22Rv1 (cell line): ENCODE measurements around the gene TMEM19.
A peak's percentile ranks its signal among the peaks of the same experiment; 100 is the strongest.

ENCODE experiments used
- H3K27ac ChIP-seq: fragments of 450-650 bp; 2 replicates; pipeline ENCODE4 v1.5.1; 2017
- ZFX ChIP-seq: fragments of 450-650 bp; IDR thresholded peaks from 2 replicates; pipeline ENCODE4 v1.6.1; 2017; ENCODE audit warnings: antibody characterized with exemption, borderline replicate concordance
- TF ChIP-seq, protein P1 (sequence below): fragments of 450-650 bp; IDR thresholded peaks from 2 replicates; pipeline ENCODE4 v1.5.1; 2017; ENCODE audit warnings: mild to moderate bottlenecking

The TMEM19 gene

DNA sequence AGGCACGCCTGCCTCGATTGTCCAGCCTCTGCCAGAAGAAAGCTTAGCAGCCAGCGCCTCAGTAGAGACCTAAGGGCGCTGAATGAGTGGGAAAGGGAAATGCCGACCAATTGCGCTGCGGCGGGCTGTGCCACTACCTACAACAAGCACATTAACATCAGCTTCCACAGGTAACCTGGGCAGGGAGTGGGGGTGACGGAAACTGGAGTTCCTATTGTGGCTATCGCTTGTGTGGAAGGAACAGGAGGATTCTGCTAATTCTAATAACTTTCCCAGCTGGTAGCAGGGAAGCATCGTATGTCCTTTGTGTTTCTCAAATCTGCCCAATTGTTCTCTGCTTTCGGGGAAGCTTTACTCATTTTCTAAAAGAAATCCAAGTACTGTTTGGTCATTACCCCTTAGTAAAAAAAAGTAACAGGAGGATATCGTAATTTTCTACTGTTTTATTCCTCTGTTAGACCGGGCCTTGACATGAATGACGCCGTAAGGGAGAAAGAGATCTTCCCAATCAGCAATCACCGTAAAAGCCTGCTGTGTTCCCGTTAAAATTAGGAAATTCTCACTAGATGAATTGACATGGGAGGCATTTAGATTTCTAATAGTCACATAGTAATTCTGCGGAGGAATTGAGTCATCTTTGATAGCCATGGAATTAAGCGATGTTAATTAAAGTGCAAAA, 21.3 kb upstream of the TMEM19 start:
- TF ChIP-seq ZFX: no peak
- TF ChIP-seq, protein P1, sequence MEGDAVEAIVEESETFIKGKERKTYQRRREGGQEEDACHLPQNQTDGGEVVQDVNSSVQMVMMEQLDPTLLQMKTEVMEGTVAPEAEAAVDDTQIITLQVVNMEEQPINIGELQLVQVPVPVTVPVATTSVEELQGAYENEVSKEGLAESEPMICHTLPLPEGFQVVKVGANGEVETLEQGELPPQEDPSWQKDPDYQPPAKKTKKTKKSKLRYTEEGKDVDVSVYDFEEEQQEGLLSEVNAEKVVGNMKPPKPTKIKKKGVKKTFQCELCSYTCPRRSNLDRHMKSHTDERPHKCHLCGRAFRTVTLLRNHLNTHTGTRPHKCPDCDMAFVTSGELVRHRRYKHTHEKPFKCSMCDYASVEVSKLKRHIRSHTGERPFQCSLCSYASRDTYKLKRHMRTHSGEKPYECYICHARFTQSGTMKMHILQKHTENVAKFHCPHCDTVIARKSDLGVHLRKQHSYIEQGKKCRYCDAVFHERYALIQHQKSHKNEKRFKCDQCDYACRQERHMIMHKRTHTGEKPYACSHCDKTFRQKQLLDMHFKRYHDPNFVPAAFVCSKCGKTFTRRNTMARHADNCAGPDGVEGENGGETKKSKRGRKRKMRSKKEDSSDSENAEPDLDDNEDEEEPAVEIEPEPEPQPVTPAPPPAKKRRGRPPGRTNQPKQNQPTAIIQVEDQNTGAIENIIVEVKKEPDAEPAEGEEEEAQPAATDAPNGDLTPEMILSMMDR: no peak
- peak overlapping the region; percentile 99 for H3K27ac ChIP-seq

DNA sequence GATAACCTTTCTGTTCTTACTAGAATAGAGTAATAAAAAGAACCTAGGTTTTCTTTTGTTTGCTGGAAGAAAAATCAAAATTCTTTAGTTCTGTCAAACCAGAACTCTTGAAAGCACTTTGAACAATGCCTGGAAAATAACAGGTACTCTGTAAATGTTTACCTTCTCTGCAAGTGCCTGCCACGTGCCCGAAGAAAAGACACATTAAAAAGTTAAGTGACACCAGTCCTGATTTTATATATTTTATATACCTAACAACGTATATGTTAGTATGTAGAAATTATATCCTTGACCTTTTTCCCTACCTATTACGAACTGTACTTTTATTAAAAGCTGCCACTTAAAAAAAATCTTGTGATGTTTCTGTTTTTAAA, 20.8 kb upstream of the TMEM19 start:
- H3K27ac ChIP-seq: peak overlapping the region; percentile 99
- TF ChIP-seq, protein P1: no peak
- TF ChIP-seq ZFX: no peak

DNA sequence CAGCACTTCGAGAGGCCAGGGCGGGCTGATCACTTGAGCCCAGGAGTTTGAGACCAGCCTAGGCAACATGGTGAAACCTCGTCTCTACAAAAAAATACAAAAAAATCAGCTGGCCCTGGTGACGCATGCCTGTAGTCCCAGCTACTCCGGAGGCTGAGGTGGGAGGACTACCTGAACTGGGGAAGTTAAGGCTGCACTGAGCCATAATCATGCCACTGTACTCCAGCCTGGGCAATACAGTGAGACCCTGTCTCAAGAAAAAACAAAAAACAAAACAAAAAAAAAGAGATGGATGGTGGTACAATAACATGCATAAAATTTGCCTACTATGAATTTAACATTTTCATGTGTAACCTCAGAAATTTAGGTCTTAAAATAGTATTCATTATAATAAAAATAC, 19.6 kb upstream of the TMEM19 start:
- no peak overlapping the region for H3K27ac ChIP-seq
- TF ChIP-seq ZFX: no peak
- TF ChIP-seq, protein P1: no peak

DNA sequence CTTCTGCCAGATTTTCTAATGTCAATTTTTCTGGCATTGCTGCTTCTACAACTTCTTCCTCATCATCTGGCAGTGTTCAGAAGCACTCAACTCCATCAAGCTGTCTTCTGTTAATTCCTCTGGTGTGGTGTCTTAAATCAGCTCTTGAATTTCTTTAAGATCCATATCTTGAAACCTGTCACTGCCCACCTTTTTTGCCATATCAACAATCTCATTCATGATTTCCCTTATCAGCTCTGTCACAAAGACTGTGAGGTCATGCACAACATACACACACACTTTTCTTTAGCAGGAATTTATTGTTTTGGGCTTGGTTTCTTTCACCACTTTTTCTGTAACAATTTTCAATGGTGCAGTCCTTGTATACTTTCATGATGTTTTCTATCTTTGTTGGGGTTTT, 14.6 kb upstream of the TMEM19 start:
- no peak overlapping the region for H3K27ac ChIP-seq
- TF ChIP-seq, protein P1: no peak
- TF ChIP-seq ZFX: no peak

DNA sequence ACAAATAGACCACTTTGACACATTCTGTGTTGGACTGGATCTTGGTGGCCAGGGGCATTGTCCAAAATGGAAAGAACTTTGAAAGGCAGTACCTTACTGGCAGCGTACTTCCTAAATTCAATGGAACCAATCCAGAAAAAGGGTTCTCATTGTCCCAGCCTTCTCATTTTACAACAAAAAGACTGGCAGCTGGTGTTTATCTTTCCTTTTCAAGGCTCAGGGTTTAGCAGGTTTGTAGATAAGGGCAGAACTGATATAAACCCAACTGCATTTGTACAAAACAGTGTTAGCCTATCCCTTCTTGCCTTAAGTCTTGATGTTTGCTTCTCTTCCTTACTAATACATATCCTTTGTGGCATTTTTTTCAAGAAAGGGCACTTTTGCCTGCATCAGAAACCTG, 14.1 kb upstream of the TMEM19 start:
- TF ChIP-seq, protein P1: no peak
- TF ChIP-seq ZFX: no peak
- no peak overlapping the region for H3K27ac ChIP-seq

DNA sequence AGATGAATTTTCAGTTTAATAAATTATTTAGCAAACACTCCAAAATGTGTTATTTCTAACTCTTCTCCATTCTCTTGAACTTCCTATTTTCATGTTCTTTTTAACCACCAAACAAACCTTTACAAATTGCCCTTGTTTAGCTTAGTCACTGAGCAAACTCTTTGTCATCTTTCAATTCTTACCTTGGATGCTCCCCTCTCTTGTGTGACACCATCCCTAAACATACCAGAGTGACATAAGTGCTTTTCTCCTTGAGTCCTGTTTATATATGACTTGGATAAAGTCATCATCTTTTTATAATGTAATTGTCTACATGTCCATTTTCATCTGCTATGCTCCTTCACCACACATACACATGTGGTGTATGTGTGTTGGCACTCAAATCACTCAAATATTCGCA, 3.4 kb upstream of the TMEM19 start:
- TF ChIP-seq, protein P1: no peak
- TF ChIP-seq ZFX: no peak
- no peak overlapping the region for H3K27ac ChIP-seq

DNA sequence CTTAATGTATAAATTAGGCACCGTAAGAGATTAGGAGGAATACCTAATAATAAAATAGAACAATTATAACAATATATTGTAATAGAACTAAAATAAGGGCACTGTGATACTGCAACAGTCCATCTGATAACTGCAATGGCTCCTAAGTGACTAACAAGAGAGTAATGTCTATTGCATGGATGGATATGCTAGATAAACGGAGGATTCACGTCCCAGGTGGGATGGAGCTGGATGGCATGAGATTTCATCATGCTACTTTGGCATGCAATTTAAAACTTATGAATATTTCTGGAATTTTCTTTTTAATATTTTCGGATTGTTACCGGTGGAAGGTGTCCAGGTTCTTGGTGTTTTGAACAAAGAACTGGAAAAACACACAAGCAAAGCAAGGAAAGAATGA, 2.2 kb upstream of the TMEM19 start:
- no peak for TF ChIP-seq ZFX
- TF ChIP-seq, protein P1: no peak
- H3K27ac ChIP-seq: no peak overlapping the region
